Astrocyte (in vitro differentiated cells and primary cell): ENCODE measurements around the gene POC1B. TPM values are rescaled to one million over a fixed set of nuclear protein-coding genes. Genes with fewer than 3 reads are reported as not detected.

Experiments used
- DNase-seq: peaks from one replicate; pipeline ENCODE4 v3.0.0-alpha.2; 2010; ENCODE audit warnings: low read depth
- FAIRE-seq: peaks from 2 replicates; lab custom pipeline; 2011; peaks lifted over from hg19 to GRCh38; lab: Jason Lieb, UNC
- H2AFZ ChIP-seq: 2 replicates; pipeline ENCODE4 v1.6.0; 2012; ENCODE audit warnings: low read depth, low read length, inconsistent platforms
- H3K27ac ChIP-seq: 2 replicates; pipeline ENCODE4 v1.5.1; 2011; ENCODE audit warnings: low read depth, low read length, inconsistent platforms
- H3K27me3 ChIP-seq: 2 replicates; pipeline ENCODE4 v1.6.0; 2011; ENCODE audit warnings: low read length, inconsistent platforms; ENCODE audit not compliant: insufficient read depth
- H3K36me3 ChIP-seq: 2 replicates; pipeline ENCODE4 v1.5.1; 2011; ENCODE audit warnings: low read length, inconsistent platforms; ENCODE audit not compliant: insufficient read depth
- H3K4me1 ChIP-seq: 2 replicates; pipeline ENCODE4 v1.5.1; 2011; ENCODE audit warnings: low read length, inconsistent platforms; ENCODE audit not compliant: insufficient read depth
- H3K4me2 ChIP-seq: 2 replicates; pipeline ENCODE4 v1.6.0; 2012; ENCODE audit warnings: low read length, inconsistent platforms
- H3K4me3 ChIP-seq: 2 replicates; pipeline ENCODE4 v1.5.1; 2011; ENCODE audit warnings: low read depth, mild to moderate bottlenecking, low read length, inconsistent platforms; ENCODE audit not compliant: insufficient read depth
- H3K79me2 ChIP-seq: 2 replicates; pipeline ENCODE4 v1.6.0; 2012; ENCODE audit warnings: mild to moderate bottlenecking, low read length, inconsistent platforms; ENCODE audit not compliant: insufficient read depth
- H3K9ac ChIP-seq: 2 replicates; pipeline ENCODE4 v1.6.0; 2012; ENCODE audit warnings: mild to moderate bottlenecking, low read length, inconsistent platforms
- H3K9me3 ChIP-seq: 2 replicates; pipeline ENCODE4 v1.5.1; 2012; ENCODE audit warnings: low read depth, mild to moderate bottlenecking, low read length, inconsistent platforms; ENCODE audit not compliant: insufficient read depth
- H4K20me1 ChIP-seq: 2 replicates; pipeline ENCODE4 v1.6.0; 2012; ENCODE audit warnings: low read length, inconsistent platforms; ENCODE audit not compliant: insufficient read depth
- H3K27ac Mint-ChIP-seq: one replicate; pipeline ENCODE4 v1.8.0; 2021; ENCODE audit warnings: mild to moderate bottlenecking, mixed read lengths; ENCODE audit not compliant: unreplicated experiment
- H3K27me3 Mint-ChIP-seq: one replicate; pipeline ENCODE4 v1.8.0; 2021; ENCODE audit warnings: low read depth, mixed read lengths; ENCODE audit not compliant: unreplicated experiment
- H3K36me3 Mint-ChIP-seq: one replicate; pipeline ENCODE4 v1.8.0; 2021; ENCODE audit warnings: low read depth, mixed read lengths; ENCODE audit not compliant: unreplicated experiment
- H3K4me1 Mint-ChIP-seq: one replicate; pipeline ENCODE4 v1.8.0; 2021; ENCODE audit warnings: low read depth, mixed read lengths; ENCODE audit not compliant: unreplicated experiment
- H3K4me3 Mint-ChIP-seq: one replicate; pipeline ENCODE4 v1.8.0; 2021; ENCODE audit warnings: mild to moderate bottlenecking, moderate library complexity, mixed read lengths; ENCODE audit not compliant: unreplicated experiment
- H3K9me3 Mint-ChIP-seq: one replicate; pipeline ENCODE4 v1.8.0; 2021; ENCODE audit warnings: mild to moderate bottlenecking, mixed read lengths; ENCODE audit not compliant: unreplicated experiment
- EZH2 ChIP-seq: IDR thresholded peaks from 2 replicates; pipeline ENCODE4 v1.6.1; 2012; ENCODE audit warnings: mild to moderate bottlenecking, low read length, inconsistent platforms; ENCODE audit not compliant: insufficient read depth
- total RNA-seq: library from RNA; stranded (reverse); gene quantifications from 2 replicates; pipeline ENCODE4 v1.2.1, GENCODE V29; 2021
- TF ChIP-seq, protein P1 (sequence below): IDR thresholded peaks from 2 replicates; pipeline ENCODE4 v1.5.1; 2011; ENCODE audit warnings: low read depth, mild to moderate bottlenecking, inconsistent platforms, low read length, moderate library complexity; ENCODE audit not compliant: insufficient read depth

Gene POC1B
- total RNA-seq, 1 donor from 2014 or later = 10.6 TPM

DNA sequence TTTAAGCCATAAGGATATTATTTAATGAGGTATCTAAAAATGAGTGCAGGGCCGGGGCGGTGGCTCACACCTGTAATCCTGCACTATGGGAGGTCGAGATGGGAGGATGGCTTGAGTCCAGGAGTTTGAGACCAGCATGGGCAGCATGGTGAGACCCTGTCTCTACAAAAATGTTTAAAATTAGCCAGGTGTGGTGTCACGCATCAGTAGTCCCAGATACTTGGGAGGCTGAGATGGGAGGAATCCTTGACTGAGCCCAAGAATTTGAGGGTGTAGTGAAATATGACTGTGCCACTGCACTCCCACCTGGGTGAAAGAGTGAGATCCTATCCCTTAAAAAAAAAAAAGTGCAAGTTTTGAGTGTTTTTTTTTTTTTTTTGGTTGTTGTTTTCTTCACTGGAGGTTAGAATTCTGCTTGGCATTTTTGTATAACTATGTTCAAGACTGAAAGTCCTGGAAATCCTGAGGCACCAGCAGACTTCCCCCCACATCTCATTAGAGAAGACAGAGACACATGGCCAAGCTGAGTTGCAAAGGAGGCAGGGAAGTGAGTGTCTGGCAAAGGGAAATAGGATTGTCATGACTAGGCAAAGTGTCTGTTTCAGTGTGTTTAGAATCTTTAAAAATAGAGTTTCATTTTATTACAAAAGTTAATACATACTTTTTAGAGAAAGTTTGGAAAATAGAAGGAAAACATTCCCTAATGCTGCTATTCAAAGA is 120.1 kb downstream of the POC1B start:
- Histone ChIP-seq H3K36me3 (no peaks in the 10 kb centered on the region), H4K20me1 (no peaks in the 10 kb centered on the region), H3K4me3 (no peak overlapping the region), H3K79me2 (no peaks in the 10 kb centered on the region), H2AFZ (no peak overlapping the region), H3K9me3 (no peaks in the 10 kb centered on the region), H3K27me3 (no peaks in the 10 kb centered on the region), H3K9ac (no peak overlapping the region), H3K4me1 (no peaks in the 10 kb centered on the region), H3K27ac (no peak overlapping the region), H3K4me2 (no peak overlapping the region)
- TF ChIP-seq, protein P1, sequence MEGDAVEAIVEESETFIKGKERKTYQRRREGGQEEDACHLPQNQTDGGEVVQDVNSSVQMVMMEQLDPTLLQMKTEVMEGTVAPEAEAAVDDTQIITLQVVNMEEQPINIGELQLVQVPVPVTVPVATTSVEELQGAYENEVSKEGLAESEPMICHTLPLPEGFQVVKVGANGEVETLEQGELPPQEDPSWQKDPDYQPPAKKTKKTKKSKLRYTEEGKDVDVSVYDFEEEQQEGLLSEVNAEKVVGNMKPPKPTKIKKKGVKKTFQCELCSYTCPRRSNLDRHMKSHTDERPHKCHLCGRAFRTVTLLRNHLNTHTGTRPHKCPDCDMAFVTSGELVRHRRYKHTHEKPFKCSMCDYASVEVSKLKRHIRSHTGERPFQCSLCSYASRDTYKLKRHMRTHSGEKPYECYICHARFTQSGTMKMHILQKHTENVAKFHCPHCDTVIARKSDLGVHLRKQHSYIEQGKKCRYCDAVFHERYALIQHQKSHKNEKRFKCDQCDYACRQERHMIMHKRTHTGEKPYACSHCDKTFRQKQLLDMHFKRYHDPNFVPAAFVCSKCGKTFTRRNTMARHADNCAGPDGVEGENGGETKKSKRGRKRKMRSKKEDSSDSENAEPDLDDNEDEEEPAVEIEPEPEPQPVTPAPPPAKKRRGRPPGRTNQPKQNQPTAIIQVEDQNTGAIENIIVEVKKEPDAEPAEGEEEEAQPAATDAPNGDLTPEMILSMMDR = no peak
- no peak for TF ChIP-seq EZH2
- no peak for DNase-seq
- H3K4me1 Mint-ChIP-seq = no peaks in the 10 kb centered on the region
- peaks cover 1% of the 10 kb centered on the region for H3K36me3 Mint-ChIP-seq
- H3K4me3 Mint-ChIP-seq = no peak overlapping the region
- no peaks in the 10 kb centered on the region for H3K27me3 Mint-ChIP-seq
- no peaks in the 10 kb centered on the region for H3K9me3 Mint-ChIP-seq
- no peak overlapping the region for H3K27ac Mint-ChIP-seq
- no peak for FAIRE-seq

GRCh38 chr12:89401433-89402058 is 124.3 kb downstream of the POC1B start:
- no peaks in the 10 kb centered on the region for H4K20me1 ChIP-seq
- no peak overlapping the region for H3K4me3 ChIP-seq
- H2AFZ ChIP-seq = no peak overlapping the region
- H3K9ac ChIP-seq = no peak overlapping the region
- no peaks in the 10 kb centered on the region for H3K4me1 ChIP-seq
- no peak overlapping the region for H3K27ac ChIP-seq
- H3K27me3 Mint-ChIP-seq = no peaks in the 10 kb centered on the region
- TF ChIP-seq, protein P1 = no peak
- no peak for TF ChIP-seq EZH2
- H3K9me3 ChIP-seq = no peaks in the 10 kb centered on the region
- DNase-seq (no peak), FAIRE-seq (no peak)
- no peaks in the 10 kb centered on the region for H3K27me3 ChIP-seq
- no peak overlapping the region for H3K4me2 ChIP-seq
- H3K79me2 ChIP-seq = no peaks in the 10 kb centered on the region
- H3K27ac Mint-ChIP-seq = no peak overlapping the region
- no peaks in the 10 kb centered on the region for H3K9me3 Mint-ChIP-seq
- no peaks in the 10 kb centered on the region for H3K36me3 ChIP-seq
- no peak overlapping the region for H3K4me3 Mint-ChIP-seq
- no peaks in the 10 kb centered on the region for H3K4me1 Mint-ChIP-seq
- H3K36me3 Mint-ChIP-seq = no peaks in the 10 kb centered on the region

- H4K20me1 ChIP-seq = no peaks in the 10 kb centered on the region
- H3K4me3 Mint-ChIP-seq = no peak overlapping the region
- no peak overlapping the region for H2AFZ ChIP-seq
- no peaks in the 10 kb centered on the region for H3K27me3 Mint-ChIP-seq
- H3K27ac Mint-ChIP-seq = no peak overlapping the region
- H3K4me3 ChIP-seq = no peak overlapping the region
- H3K27me3 ChIP-seq = no peaks in the 10 kb centered on the region
- no peak for FAIRE-seq
- H3K79me2 ChIP-seq = no peaks in the 10 kb centered on the region
- no peaks in the 10 kb centered on the region for H3K9me3 ChIP-seq
- no peak for DNase-seq
- H3K4me2 ChIP-seq = no peak overlapping the region
- peaks cover 3% of the 10 kb centered on the region for H3K36me3 Mint-ChIP-seq
- H3K4me1 ChIP-seq = no peaks in the 10 kb centered on the region
- no peaks in the 10 kb centered on the region for H3K4me1 Mint-ChIP-seq
- TF ChIP-seq, protein P1 = no peak
- TF ChIP-seq EZH2 = no peak
- no peak overlapping the region for H3K9ac ChIP-seq
- no peak overlapping the region for H3K27ac ChIP-seq
- no peaks in the 10 kb centered on the region for H3K36me3 ChIP-seq
- H3K9me3 Mint-ChIP-seq = no peaks in the 10 kb centered on the region
Observed at GRCh38 chr12:89400415-89400814, 125.4 kb downstream of the POC1B start.
